Thyroid gland (tissue), 4 donors: ENCODE results near the gene VAMP5. TPM values are rescaled to one million over a fixed set of nuclear protein-coding genes. Genes with fewer than 3 reads are reported as not detected.

Experiments
- DNase-seq, 2 donors: peaks; one replicate each; pipeline ENCODE4 v3.0.0-alpha.2; 2019
- H3K27ac ChIP-seq, 3 donors: fragments of 200-600 bp; sonication (generic); 1 replicate in 2 of 3; 2 replicates in 1 of 3; pipeline ENCODE4 v1.5.1; 2016 to 2019; ENCODE audit warnings: mild to moderate bottlenecking in 1 of 3, moderate library complexity in 1 of 3
- H3K27me3 ChIP-seq: fragments of 200-600 bp; sonication (generic); one replicate; pipeline ENCODE4 v1.5.1; 2019
- H3K36me3 ChIP-seq, 2 donors: fragments of 200-600 bp; sonication (generic); one replicate each; pipeline ENCODE4 v1.5.1; 2016 to 2019
- H3K4me1 ChIP-seq, 2 donors: fragments of 200-600 bp; sonication (generic); one replicate each; pipeline ENCODE4 v1.5.1; 2017 to 2019
- H3K4me3 ChIP-seq, 3 donors: fragments of 200-600 bp; sonication (generic); replicated peaks in 1 of 3; 1 replicate in 2 of 3; 2 replicates in 1 of 3; pipeline ENCODE4 v1.5.1; 2016; ENCODE audit warnings: mild to moderate bottlenecking in 1 of 3
- H3K9me3 ChIP-seq: fragments of 200-600 bp; sonication (generic); one replicate; pipeline ENCODE4 v1.5.1; 2017
- POLR2A ChIP-seq, 2 donors: fragments of 450-650 bp; IDR thresholded peaks; one replicate each; pipeline ENCODE4 v1.6.1; 2017; ENCODE audit warnings: antibody characterized with exemption in 2 of 2, mild to moderate bottlenecking in 2 of 2, moderate library complexity in 1 of 2
- WGBS, 2 donors: methylation state at CpG; one replicate each; pipeline ENCODE4 v1.1.5; 2017; 5-methylcytosine and 5-hydroxymethylcytosine counted together
- intact Hi-C: fragments of 100-400 bp; cut with DNase I; formaldehyde crosslinking; loops from one replicate; pipeline ENCODE4 v1.15.1; 2023
- total RNA-seq, 4 donors: library from RNA; depleted of rRNA; stranded (reverse); fragments of >200 nt; gene quantifications; one replicate each; pipeline ENCODE4 v1.2.3, GENCODE V29; 2016
- TF ChIP-seq, protein P1 (sequence below), 6 experiments: fragments of 200-600 bp in 3 of 6; fragments of 450-650 bp in 3 of 6; sonication (generic) in 3 of 6; IDR thresholded peaks; one replicate each; pipeline ENCODE4 v1.5.1; 2016 to 2019; ENCODE audit warnings: antibody characterized with exemption in 6 of 6, mild to moderate bottlenecking in 2 of 6, inconsistent platforms in 1 of 6, moderate library complexity in 1 of 6

The VAMP5 gene
- total RNA-seq, 4 donors from 2014 or later, result 13.6 to 41.3 (median 20.7) TPM

DNA sequence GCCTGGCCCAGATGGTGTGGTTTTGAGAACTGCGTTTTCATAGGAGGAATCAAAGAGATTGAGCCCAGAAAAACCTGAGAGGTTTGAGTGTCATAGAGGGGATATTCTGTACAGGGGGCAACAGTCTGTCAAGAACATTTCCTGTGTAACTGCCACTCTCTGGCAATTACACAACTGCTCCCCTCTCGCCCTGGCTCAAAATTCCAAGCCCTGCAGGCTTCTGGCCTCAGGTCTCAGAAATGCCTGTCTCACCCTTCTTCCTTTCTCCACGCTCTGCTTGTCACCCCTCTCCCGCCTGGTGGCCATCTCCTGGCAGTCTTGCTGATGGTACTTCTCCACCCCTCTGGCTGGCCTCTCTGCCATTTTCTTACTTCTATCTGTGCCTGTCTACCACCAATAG, 4.0 kb downstream of the VAMP5 start:
- Histone ChIP-seq H3K27me3 (no peaks in the 10 kb centered on the region), H3K36me3 (no peaks in the 10 kb centered on the region), H3K9me3 (no peaks in the 10 kb centered on the region), H3K27ac (peak overlapping the region; percentile 40 to 88 (median 73)), H3K4me3 (no peak overlapping the region), H3K4me1 (peaks cover 19 to 84% of the 10 kb centered on the region in 2 donors)
- intact Hi-C loops, result no loop called here
- no peak for TF ChIP-seq POLR2A (IDR thresholded peaks at IDR 0.05)
- TF ChIP-seq, protein P1, sequence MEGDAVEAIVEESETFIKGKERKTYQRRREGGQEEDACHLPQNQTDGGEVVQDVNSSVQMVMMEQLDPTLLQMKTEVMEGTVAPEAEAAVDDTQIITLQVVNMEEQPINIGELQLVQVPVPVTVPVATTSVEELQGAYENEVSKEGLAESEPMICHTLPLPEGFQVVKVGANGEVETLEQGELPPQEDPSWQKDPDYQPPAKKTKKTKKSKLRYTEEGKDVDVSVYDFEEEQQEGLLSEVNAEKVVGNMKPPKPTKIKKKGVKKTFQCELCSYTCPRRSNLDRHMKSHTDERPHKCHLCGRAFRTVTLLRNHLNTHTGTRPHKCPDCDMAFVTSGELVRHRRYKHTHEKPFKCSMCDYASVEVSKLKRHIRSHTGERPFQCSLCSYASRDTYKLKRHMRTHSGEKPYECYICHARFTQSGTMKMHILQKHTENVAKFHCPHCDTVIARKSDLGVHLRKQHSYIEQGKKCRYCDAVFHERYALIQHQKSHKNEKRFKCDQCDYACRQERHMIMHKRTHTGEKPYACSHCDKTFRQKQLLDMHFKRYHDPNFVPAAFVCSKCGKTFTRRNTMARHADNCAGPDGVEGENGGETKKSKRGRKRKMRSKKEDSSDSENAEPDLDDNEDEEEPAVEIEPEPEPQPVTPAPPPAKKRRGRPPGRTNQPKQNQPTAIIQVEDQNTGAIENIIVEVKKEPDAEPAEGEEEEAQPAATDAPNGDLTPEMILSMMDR (IDR thresholded peaks at IDR 0.05), result no peak
- DNase-seq, result no peak
- WGBS, 2 donors, result 68 to 85% methylated on average over 4 of the region's 4 CpGs

DNA sequence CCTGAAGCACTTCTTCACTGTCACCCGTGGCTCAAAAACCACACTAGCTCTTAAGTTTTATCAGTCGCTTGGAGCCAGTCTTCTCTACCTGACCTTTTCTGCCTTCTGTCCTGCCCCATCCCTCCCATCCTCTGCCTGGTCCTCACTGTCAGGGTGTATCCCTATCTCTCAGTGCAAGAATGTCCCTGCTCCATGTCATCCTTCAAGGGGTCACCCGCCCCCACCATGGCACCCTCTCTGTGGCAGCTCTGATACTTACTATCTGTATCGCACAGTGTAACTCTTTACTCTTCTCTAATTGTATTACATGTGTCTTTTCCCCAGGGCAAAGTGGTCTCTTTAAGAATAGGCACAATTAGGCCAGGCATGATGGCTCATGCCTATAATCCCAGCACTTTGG, 4.4 kb downstream of the VAMP5 start:
- Histone ChIP-seq H3K27ac (peak overlapping the region; percentile 2 to 88 (median 73)), H3K27me3 (no peaks in the 10 kb centered on the region), H3K9me3 (no peaks in the 10 kb centered on the region), H3K4me3 (no peak overlapping the region), H3K36me3 (no peaks in the 10 kb centered on the region), H3K4me1 (peaks cover 19 to 82% of the 10 kb centered on the region in 2 donors)
- 74 to 79% methylated on average over 4 of the region's 4 CpGs for WGBS, 2 donors
- no peak for DNase-seq
- intact Hi-C loops, result no loop called here
- TF ChIP-seq, protein P1 (IDR thresholded peaks at IDR 0.05), result no peak
- TF ChIP-seq POLR2A (IDR thresholded peaks at IDR 0.05), result no peak

DNA sequence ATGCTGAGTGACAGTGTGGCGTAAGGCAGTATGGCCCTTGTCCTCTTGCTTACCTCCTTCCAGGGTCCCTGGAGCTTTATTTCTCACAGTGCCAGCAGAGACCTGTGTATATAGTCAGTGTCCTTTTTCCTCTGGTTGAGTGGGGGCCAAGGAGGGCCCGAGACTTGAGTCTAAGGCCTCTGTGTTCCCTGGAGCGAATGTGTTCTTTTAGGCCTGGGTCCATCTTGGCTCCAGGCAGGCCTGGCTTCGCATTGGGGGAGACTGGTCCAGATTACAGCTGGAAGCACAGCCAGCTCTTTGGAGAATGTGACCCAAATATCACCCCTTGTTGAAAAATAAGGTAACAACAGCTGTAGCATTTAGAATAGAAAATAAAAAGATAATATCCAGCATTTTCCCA, 5.0 kb downstream of the VAMP5 start:
- no peak overlapping the region for H3K4me3 ChIP-seq
- intact Hi-C loops, result no loop called here
- H3K36me3 ChIP-seq, result no peaks in the 10 kb centered on the region
- TF ChIP-seq POLR2A (IDR thresholded peaks at IDR 0.05), result no peak
- TF ChIP-seq, protein P1 (IDR thresholded peaks at IDR 0.05), result no peak
- no peak for DNase-seq
- 79 to 88% methylated on average over 4 of the region's 4 CpGs for WGBS, 2 donors
- H3K27ac ChIP-seq, result peak overlapping the region; percentile 2 to 88 (median 73)
- no peaks in the 10 kb centered on the region for H3K27me3 ChIP-seq
- peaks cover 21 to 80% of the 10 kb centered on the region in 2 donors for H3K4me1 ChIP-seq
- H3K9me3 ChIP-seq, result no peaks in the 10 kb centered on the region

DNA sequence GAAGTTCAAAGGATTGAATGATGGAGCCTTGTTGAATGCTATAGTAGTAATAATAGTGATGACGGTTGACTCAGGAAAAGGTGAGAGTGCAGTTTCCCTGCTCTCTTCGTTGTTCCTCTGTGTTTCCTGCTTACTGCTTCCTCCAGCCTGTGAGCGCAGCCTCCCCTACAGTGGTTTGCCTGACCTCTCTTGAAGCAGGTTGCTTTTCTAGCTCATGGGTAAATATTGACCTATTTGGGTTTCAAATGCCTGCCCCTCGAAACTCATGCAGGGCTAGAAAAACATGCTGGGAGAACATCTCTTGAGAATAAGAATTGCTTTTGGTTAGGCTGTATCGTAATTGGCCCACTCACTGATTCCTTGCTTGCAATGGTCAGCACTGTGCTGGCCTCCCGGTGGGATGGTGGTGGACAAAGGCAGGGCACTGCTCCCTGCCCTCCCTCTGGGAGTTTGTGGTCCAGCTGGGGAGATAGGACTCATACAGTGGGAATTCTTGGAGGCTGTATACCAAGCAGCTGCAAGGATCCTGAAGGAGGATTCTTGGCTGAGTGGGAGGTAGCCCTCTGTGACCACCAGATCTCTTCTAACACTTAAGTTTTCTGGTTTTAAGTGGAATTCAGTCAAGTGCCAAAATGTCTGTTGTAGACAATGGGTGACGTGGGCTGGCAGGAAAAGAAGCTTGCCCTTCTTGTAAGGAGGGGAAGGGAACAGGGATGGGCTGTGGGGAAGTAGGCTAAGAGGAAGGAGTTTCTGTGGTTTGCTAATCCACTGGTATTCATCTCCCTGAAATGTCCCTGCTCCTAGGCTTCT, 6.0 kb downstream of the VAMP5 start:
- TF ChIP-seq POLR2A (IDR thresholded peaks at IDR 0.05), result no peak
- TF ChIP-seq, protein P1 (IDR thresholded peaks at IDR 0.05), result no peak
- intact Hi-C loops, result no loop called here
- Histone ChIP-seq H3K4me3 (no peak overlapping the region), H3K36me3 (no peaks in the 10 kb centered on the region), H3K9me3 (no peaks in the 10 kb centered on the region), H3K27me3 (no peaks in the 10 kb centered on the region), H3K4me1 (peaks cover 30 to 77% of the 10 kb centered on the region in 2 donors), H3K27ac (peak overlapping the region; percentile 63 to 88 (median 73))
- peak; percentile 34 to 51 for DNase-seq
- WGBS, 2 donors, result 47 to 53% methylated on average over 7 of the region's 7 CpGs

DNA sequence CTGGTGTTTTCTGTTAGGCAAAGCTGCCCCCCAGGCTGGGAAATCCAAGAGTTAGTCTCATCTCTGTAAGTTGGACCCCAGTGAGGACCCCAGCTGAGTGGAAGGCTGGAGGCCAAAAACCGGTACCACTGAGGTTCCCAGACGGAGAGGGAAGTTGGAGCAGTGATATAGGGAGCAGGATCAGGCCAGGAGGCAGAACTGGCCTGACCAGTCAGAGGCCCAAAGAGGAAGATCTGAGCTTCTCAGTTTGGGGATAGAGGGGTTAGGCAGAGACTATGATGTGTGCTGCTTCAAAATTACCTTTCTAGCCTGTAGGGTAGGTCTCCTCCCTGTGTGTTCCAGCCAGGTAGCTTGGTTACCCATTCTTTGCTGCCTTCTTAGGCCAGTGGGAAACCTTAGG, 6.7 kb downstream of the VAMP5 start:
- no peak for DNase-seq
- intact Hi-C loops, result no loop called here
- H3K27me3 ChIP-seq, result no peaks in the 10 kb centered on the region
- WGBS, 2 donors, result 83 to 90% methylated on average over 2 of the region's 2 CpGs
- no peaks in the 10 kb centered on the region for H3K9me3 ChIP-seq
- peaks cover 30 to 71% of the 10 kb centered on the region in 2 donors for H3K4me1 ChIP-seq
- TF ChIP-seq, protein P1 (IDR thresholded peaks at IDR 0.05), result no peak
- TF ChIP-seq POLR2A (IDR thresholded peaks at IDR 0.05), result no peak
- no peak overlapping the region for H3K4me3 ChIP-seq
- H3K36me3 ChIP-seq, result no peaks in the 10 kb centered on the region
- H3K27ac ChIP-seq, result peak overlapping the region; percentile 63 to 88 (median 73)
